Occipital lobe (tissue), 2 donors: ENCODE results near the gene RCOR1. TPM values are rescaled to one million over a fixed set of nuclear protein-coding genes. Genes with fewer than 3 reads are reported as not detected.
"Not testable (repeated sequence)": the region's sequence is repeated elsewhere in the genome, so short reads cannot be mapped to it uniquely, and the experiment has no call there.

Experiments
- DNase-seq: peaks from one replicate; lab custom pipeline; 2025; lab: John Stamatoyannopoulos, UW
- total RNA-seq: library from RNA; depleted of rRNA; stranded (reverse); fragments of >200 nt; gene quantifications from one replicate; pipeline ENCODE4 v1.2.3, GENCODE V29; 2014

The RCOR1 gene
- total RNA-seq, 1 donor from 2014 or later = 13.1 TPM

DNA sequence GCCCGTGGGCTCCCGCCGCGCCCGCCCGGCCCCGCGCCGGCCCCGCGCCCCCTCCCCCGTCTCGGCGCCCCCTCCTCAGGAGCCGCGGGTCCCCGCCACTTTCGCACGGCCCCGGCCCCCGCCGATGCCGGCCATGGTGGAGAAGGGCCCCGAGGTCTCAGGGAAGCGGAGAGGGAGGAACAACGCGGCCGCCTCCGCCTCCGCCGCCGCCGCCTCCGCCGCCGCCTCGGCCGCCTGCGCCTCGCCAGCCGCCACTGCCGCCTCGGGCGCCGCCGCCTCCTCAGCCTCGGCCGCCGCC lies 263 bp downstream of the RCOR1 start:
- DNase-seq = no peak

- DNase-seq = no peak
These were observed 794 bp downstream of the RCOR1 start for GRCh38 chr14:102593061-102593824.

DNA sequence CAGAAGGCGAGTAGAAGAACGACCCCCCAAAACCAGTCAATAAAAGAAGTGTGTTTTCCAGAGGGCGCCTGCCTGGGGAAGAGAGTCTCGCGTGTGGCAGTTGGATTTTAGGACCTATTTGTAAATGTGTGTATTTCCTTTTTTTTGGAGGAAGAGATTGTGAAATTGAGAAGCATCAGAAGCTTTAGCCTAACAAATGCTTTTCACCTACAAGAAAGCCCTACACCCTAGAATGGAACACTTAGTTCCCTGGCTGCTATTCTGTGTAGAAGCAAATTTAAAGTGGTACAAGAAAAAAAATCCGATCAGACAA lies 1.3 kb downstream of the RCOR1 start:
- no peak for DNase-seq

GRCh38 chr14:102594514-102595175 lies 2.2 kb downstream of the RCOR1 start:
- DNase-seq = no peak

DNA sequence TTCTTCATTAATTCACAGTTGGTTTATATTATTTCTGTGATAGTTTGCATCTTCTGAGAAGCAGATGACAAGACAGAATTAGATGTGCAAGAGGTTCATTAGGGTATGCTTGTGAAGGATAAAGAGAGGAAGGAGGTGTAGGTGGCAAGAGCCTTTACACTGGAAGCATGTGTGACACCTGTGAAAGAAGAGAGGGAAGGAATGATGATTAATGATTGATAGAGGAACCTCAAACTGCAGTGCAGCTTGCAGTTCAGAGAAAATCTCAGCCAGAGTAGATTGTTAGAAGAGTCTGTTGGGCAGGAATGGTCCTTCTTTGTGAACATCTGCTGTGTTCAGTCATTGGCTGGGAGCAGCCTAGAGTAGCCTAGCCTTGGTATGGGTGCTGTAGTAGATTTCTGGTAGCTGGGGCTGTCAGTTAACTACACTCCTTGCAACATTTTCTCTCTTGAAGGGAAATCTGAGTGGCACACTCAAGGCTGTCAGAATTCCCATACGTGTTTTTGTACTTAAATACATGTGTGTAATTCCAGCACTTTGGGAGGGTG lies 9.0 kb downstream of the RCOR1 start:
- no peak for DNase-seq

DNA sequence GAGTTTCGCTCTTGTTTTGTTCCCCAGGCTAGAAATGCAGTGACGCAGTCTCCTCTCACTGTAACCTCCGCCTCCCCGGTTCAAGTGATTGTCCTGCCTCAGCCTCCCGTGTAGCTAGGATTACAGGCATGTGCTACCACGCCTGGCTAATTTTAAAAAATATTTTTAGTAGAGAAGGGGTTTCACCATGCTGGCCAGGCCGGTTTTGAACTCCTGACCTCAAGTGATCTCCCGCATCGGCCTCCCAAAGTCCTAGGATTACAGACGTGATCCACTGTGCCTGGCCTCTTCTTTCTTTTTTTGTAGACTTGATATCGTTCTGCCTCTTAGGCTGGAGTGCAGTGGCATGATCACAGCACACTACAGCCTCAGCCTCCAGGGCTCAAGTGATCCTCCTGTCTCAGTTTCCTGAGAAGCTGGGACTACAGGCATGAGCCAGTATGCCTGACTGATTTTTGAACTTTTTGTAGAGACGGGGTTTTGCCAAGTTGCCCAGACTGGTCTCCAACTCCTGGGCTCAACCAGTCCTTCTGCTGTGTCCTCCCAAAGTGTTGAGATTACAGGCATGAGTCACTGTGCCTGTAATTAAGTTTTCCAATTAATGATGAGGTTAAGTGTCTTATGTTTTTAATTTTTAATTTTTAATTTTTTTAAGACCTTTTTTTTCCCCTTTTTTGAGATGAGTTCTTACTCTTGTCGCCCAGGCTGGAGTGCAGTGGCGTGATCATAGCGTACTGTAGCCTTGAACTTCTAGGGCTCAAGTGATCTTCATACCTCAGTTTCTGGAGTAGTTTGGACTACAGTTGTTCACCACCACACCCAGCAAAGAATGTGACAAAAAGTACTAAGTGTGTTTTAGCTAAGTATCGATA lies 10.2 kb downstream of the RCOR1 start:
- DNase-seq = no peak

- DNase-seq = no peak
These were observed 11.0 kb downstream of the RCOR1 start for GRCh38 chr14:102603293-102603907.

DNA sequence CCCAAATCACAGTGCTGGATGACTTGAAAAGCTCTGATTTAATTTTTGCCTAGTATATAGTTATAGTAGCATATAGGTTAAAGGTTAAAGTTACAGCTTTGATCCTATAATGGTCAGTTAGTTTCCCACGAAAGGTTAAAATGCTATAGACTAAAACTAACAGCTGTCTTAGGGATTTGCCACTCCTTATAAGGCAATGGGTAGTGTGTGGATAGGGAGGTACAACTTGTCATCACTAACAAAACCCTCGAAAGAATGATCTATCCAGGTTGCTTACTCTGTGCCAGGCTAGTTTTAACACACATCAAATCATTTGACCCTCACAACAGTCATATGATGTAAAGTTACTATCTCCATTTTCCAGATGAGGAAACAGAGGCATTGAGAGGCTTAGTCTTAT lies 11.7 kb downstream of the RCOR1 start:
- no peak for DNase-seq

DNA sequence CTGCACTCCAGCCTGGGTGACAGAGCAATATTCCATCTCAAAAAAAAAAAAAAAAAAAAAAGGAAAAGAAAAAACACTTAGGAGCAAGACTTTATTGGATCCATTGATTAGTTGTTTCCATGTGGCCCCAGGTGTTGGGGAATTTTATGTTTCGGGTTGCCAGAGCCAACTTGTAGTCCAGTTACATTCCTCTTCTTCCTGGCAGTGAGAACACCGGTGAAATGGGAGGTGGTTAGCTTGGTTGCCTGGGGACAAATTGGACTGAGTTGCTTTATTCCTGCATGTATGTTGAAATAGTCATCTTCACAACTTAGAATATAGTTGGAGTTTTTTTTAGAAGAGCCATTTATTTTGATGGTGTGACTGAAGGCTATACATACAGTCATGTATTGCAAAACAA lies 12.6 kb downstream of the RCOR1 start:
- DNase-seq = no peak

DNA sequence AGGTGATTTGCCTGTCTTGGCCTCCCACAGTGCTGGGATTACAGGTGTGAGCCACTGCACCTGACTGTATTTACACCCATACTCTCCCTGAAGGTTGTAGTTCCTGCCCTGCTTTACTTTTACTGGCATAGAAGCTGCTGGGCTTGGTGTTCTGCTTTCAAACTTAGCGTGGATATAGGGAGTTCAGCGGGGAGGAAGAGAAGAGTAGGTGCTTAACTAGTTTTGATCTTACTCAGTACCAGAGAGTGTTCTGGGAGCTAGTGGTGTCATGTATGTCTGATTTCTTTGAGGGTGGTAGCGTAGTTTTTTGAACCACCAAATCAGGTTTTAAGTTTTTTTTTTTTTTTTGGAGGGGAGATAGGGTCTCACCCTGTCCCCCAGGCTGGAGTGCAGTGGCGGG lies 13.8 kb downstream of the RCOR1 start:
- DNase-seq = no peak

DNA sequence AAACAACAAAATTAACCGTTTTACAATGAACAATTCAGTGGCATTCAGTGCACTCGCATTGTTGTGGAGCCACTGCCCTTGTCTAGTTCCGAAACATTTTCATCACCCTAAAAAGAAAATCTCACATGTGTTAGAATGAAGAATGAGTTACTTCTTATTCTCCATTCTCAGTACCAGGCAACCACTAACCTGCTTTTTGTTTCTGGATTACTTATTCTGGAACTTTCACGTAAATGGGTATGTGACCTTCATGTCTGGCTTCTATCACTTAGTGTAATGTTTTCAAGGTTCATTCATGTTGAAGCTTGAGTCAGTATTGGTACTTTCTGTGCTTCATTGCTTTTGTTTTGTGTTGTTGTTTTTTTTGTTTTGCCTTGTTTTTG lies 15.6 kb downstream of the RCOR1 start:
- no peak for DNase-seq

GRCh38 chr14:102610968-102611811 lies 18.7 kb downstream of the RCOR1 start:
- no peak for DNase-seq

- no peak for DNase-seq
These were observed 23.9 kb downstream of the RCOR1 start for GRCh38 chr14:102616318-102616717.

DNA sequence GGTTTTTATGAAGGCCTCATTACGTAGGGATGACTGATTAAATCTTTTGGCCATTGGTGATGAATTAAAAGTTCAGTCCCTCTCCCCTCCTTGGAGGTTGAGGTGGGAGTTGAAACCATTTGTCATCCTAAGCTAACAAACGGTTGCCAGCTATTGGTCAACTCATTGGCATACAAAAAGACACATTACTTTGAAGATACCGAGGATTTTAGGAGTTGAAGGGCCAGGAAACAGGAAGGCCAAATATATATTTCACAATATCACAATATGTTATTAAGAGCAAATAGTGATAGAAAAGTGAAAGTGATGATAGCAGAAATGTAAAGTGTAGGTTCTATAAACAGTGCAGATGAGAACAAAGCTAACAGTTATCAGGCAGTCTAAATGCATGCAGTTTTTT lies 24.4 kb downstream of the RCOR1 start:
- DNase-seq = no peak

DNA sequence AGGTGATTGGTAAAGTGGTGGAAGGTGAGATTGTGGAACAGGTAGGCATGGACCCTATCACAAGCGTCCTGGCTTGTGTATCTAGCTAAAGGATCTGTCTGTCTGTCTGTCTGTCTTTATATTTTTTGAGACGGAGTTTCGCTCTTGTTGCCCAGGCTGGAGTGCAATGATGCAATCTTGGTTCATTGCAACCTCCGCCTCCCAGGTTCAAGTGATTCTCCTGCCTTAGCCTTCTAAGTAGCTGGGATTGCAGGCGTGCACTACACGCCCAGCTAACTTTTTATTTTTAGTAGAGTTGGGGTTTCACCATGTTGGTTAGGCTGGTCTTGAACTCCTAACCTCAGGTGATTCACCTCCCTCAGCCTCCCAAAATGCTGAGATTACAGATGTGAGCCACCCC lies 26.6 kb downstream of the RCOR1 start:
- not testable (repeated sequence) for DNase-seq

- DNase-seq = no peak
These were observed 28.0 kb downstream of the RCOR1 start for GRCh38 chr14:102620413-102620812.

GRCh38 chr14:102622262-102622885 lies 29.9 kb downstream of the RCOR1 start:
- no peak for DNase-seq

GRCh38 chr14:102624666-102625065 lies 32.2 kb downstream of the RCOR1 start:
- DNase-seq = no peak

GRCh38 chr14:102625564-102626296 lies 33.3 kb downstream of the RCOR1 start:
- DNase-seq = no peak

DNA sequence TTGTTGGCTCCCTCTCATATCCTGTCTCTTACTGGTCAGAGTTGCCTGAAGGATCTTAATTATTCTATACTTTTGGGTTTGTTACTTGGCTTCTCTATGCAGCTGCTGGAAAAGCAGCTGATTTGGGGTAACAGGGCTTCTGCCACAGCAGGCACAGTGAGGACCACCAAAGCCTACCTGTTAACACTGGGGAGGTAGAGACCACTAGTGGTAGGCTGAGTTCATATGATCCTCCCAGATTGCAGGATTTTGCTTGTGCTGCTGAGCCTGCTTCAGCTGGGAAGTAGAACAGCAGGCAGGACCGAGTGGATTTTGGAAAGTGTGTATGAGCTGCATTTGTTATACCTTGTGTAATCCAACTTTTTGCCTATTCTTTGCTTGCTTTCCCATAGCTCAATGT lies 34.1 kb downstream of the RCOR1 start:
- DNase-seq = no peak
